Smooth muscle cell (in vitro differentiated cells): ENCODE results near the gene PHC2. TPM values are rescaled to one million over a fixed set of nuclear protein-coding genes. Genes with fewer than 3 reads are reported as not detected.

Source experiments
- DNase-seq: peaks from one replicate; lab custom pipeline; 2025; ENCODE audit not compliant: unreplicated experiment; lab: John Stamatoyannopoulos, UW
- H2AFZ ChIP-seq: fragments of 200-600 bp; sonication (generic); 2 replicates; pipeline ENCODE4 v1.6.0; 2016; ENCODE audit warnings: antibody characterized with exemption, low read depth, mild to moderate bottlenecking
- H3F3A ChIP-seq: fragments of 200-600 bp; sonication (generic); 2 replicates; pipeline ENCODE4 v1.6.0; 2017; ENCODE audit warnings: antibody characterized with exemption, low read depth
- H3K27ac ChIP-seq: fragments of 200-600 bp; sonication (generic); 2 replicates; pipeline ENCODE4 v1.5.1; 2016; ENCODE audit warnings: low read depth, mild to moderate bottlenecking
- H3K27me3 ChIP-seq: fragments of 200-600 bp; sonication (generic); 2 replicates; pipeline ENCODE4 v1.6.1; 2016; ENCODE audit warnings: low read depth, mild to moderate bottlenecking
- H3K36me3 ChIP-seq: fragments of 200-600 bp; sonication (generic); 2 replicates; pipeline ENCODE4 v1.5.1; 2016; ENCODE audit warnings: low read depth
- H3K4me1 ChIP-seq: fragments of 200-600 bp; sonication (generic); 2 replicates; pipeline ENCODE4 v1.5.1; 2016; ENCODE audit warnings: low read depth
- H3K4me2 ChIP-seq: fragments of 200-600 bp; sonication (generic); 2 replicates; pipeline ENCODE4 v1.6.0; 2016; ENCODE audit warnings: mild to moderate bottlenecking
- H3K4me3 ChIP-seq: fragments of 200-600 bp; sonication (generic); 2 replicates; pipeline ENCODE4 v1.5.1; 2016; ENCODE audit warnings: mild to moderate bottlenecking
- H3K79me2 ChIP-seq: fragments of 200-600 bp; sonication (generic); 2 replicates; pipeline ENCODE4 v1.6.0; 2016; ENCODE audit warnings: low read depth, mild to moderate bottlenecking
- H3K9ac ChIP-seq: fragments of 200-600 bp; sonication (generic); 2 replicates; pipeline ENCODE4 v1.6.0; 2016; ENCODE audit warnings: low read depth
- H3K9me3 ChIP-seq: fragments of 200-600 bp; sonication (generic); replicated peaks from 2 replicates; pipeline ENCODE4 v1.5.1; 2016; ENCODE audit warnings: low read depth
- H4K20me1 ChIP-seq: fragments of 200-600 bp; sonication (generic); 2 replicates; pipeline ENCODE4 v1.6.0; 2016; ENCODE audit warnings: low read depth
- CTCF ChIP-seq: fragments of 200-600 bp; sonication (generic); IDR thresholded peaks from 2 replicates; pipeline ENCODE4 v1.5.1; 2017; ENCODE audit warnings: borderline replicate concordance, mild to moderate bottlenecking, antibody characterized with exemption; ENCODE audit not compliant: insufficient read depth, poor library complexity, severe bottlenecking
- WGBS: methylation state at CpG from one replicate; pipeline ENCODE4 v1.1.7; 2016; ENCODE audit warnings: low lambda C conversion rate; 5-methylcytosine and 5-hydroxymethylcytosine counted together
- polyA plus RNA-seq: library from polyadenylated mRNA; unstranded; fragments of >200 nt; fragmentation: Nextera tagmentation; extraction: Ambion mirVana; gene quantifications from 2 replicates; pipeline ENCODE4 v1.2.1, GENCODE V29; 2016
- total RNA-seq: library from RNA; depleted of rRNA; stranded (reverse); fragments of >200 nt; gene quantifications from 2 replicates; pipeline ENCODE4 v1.2.3, GENCODE V29; 2014

Gene PHC2
- total and polyA plus RNA-seq, 2 experiments from 2014 or later = 42.4 to 109 TPM

GRCh38 chr1:33317354-33317753, 113.5 kb downstream of the PHC2 start:
- Histone ChIP-seq H4K20me1 (peaks cover 10% of the 10 kb centered on the region), H3K4me1 (no peaks in the 10 kb centered on the region), H3K27ac (no peak overlapping the region), H3K9me3 (no peaks in the 10 kb centered on the region), H3K9ac (no peak overlapping the region), H3K4me3 (no peak overlapping the region), H2AFZ (no peak overlapping the region), H3K79me2 (no peaks in the 10 kb centered on the region), H3K36me3 (no peaks in the 10 kb centered on the region), H3K4me2 (no peak overlapping the region), H3K27me3 (no peaks in the 10 kb centered on the region), H3F3A (peaks cover 12% of the 10 kb centered on the region)
- 12% methylated on average over 1 of the region's 1 CpG for WGBS
- no peak for TF ChIP-seq CTCF
- DNase-seq = no peak

GRCh38 chr1:33316601-33317000, 114.3 kb downstream of the PHC2 start:
- no peaks in the 10 kb centered on the region for H3K4me1 ChIP-seq
- H3K27ac ChIP-seq = no peak overlapping the region
- H3K4me3 ChIP-seq = no peak overlapping the region
- no peaks in the 10 kb centered on the region for H3K79me2 ChIP-seq
- no peaks in the 10 kb centered on the region for H3K9me3 ChIP-seq
- H3K36me3 ChIP-seq = no peaks in the 10 kb centered on the region
- WGBS = 92% methylated on average over 1 of the region's 2 CpGs
- no peak for DNase-seq
- no peak overlapping the region for H3K4me2 ChIP-seq
- no peaks in the 10 kb centered on the region for H3K27me3 ChIP-seq
- H4K20me1 ChIP-seq = peaks cover 4% of the 10 kb centered on the region
- peaks cover 10% of the 10 kb centered on the region for H3F3A ChIP-seq
- no peak for TF ChIP-seq CTCF
- H3K9ac ChIP-seq = no peak overlapping the region
- H2AFZ ChIP-seq = no peak overlapping the region

DNA sequence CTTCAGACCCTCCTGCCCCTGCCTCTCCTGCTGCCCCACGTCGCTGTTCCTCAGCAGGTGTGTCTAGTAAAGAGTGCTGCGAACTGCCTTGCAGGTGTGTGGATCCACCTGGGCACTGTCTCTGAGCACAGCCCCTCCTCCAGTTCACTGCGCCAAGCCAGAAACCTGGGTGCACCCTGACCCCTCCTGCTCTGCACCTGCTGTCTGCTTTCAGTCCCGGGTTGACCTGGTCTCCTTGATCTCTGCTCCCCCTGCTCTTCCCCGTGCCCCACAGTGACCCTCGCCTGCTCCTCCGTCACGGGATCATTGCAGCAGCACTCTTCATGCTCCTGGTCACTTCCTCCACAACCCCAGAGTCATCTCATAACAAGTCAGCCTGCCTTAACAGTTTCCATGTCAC, 116.5 kb downstream of the PHC2 start:
- no peak overlapping the region for H2AFZ ChIP-seq
- no peak overlapping the region for H3K27ac ChIP-seq
- DNase-seq = no peak
- H4K20me1 ChIP-seq = no peaks in the 10 kb centered on the region
- no peak overlapping the region for H3K4me2 ChIP-seq
- no peaks in the 10 kb centered on the region for H3K36me3 ChIP-seq
- H3K4me1 ChIP-seq = no peaks in the 10 kb centered on the region
- H3F3A ChIP-seq = peaks cover 5% of the 10 kb centered on the region
- H3K9me3 ChIP-seq = no peaks in the 10 kb centered on the region
- no peaks in the 10 kb centered on the region for H3K79me2 ChIP-seq
- no peak overlapping the region for H3K4me3 ChIP-seq
- no peaks in the 10 kb centered on the region for H3K27me3 ChIP-seq
- H3K9ac ChIP-seq = no peak overlapping the region
- no peak for TF ChIP-seq CTCF
- WGBS = 93% methylated on average over 9 of the region's 9 CpGs

- Histone ChIP-seq H2AFZ (no peak overlapping the region), H3K9ac (no peak overlapping the region), H3K4me2 (no peak overlapping the region), H4K20me1 (no peaks in the 10 kb centered on the region), H3K27ac (no peak overlapping the region), H3K27me3 (no peaks in the 10 kb centered on the region), H3K79me2 (no peaks in the 10 kb centered on the region), H3K36me3 (no peaks in the 10 kb centered on the region), H3K4me1 (no peaks in the 10 kb centered on the region), H3K4me3 (no peak overlapping the region), H3K9me3 (no peaks in the 10 kb centered on the region), H3F3A (no peaks in the 10 kb centered on the region)
- WGBS = 60% methylated on average over 2 of the region's 5 CpGs
- TF ChIP-seq CTCF = no peak
- DNase-seq = no peak
Measured at GRCh38 chr1:33312413-33312749, 118.5 kb downstream of the PHC2 start.
